HFF-Myc (cell line): ENCODE data around the gene MGAT5.

Experiments used
- DNase-seq: peaks from one replicate; pipeline ENCODE4 v3.0.0-alpha.2; 2011; ENCODE audit warnings: low read depth; ENCODE audit errors: extremely low read depth
- H3K4me3 ChIP-seq: replicated peaks from 2 replicates; pipeline ENCODE4 v1.5.1; 2011; ENCODE audit warnings: low read depth, mild to moderate bottlenecking, control low read depth, low read length
- CTCF ChIP-seq: IDR thresholded peaks from 2 replicates; pipeline ENCODE4 v1.5.1; 2012; ENCODE audit warnings: mild to moderate bottlenecking, low read depth, low read length, control low read depth; ENCODE audit errors: missing control alignments

Gene MGAT5

GRCh38 chr2:134233728-134234136 lies 20.1 kb upstream of the MGAT5 start:
- H3K4me3 ChIP-seq, result no peak overlapping the region
- no peak for DNase-seq
- no peak for TF ChIP-seq CTCF

- H3K4me3 ChIP-seq, result no peak overlapping the region
- DNase-seq, result no peak
- TF ChIP-seq CTCF, result no peak
Observed at GRCh38 chr2:134234535-134234934, 19.3 kb upstream of the MGAT5 start.

GRCh38 chr2:134235510-134236144 lies 18.2 kb upstream of the MGAT5 start:
- H3K4me3 ChIP-seq, result no peak overlapping the region
- no peak for TF ChIP-seq CTCF
- DNase-seq, result no peak

- no peak for TF ChIP-seq CTCF
- H3K4me3 ChIP-seq, result no peak overlapping the region
- DNase-seq, result no peak
Observed at GRCh38 chr2:134238371-134238770, 15.5 kb upstream of the MGAT5 start.

- H3K4me3 ChIP-seq, result no peak overlapping the region
- no peak for DNase-seq
- no peak for TF ChIP-seq CTCF
Observed at GRCh38 chr2:134240061-134240460, 13.8 kb upstream of the MGAT5 start.

- TF ChIP-seq CTCF, result no peak
- no peak overlapping the region for H3K4me3 ChIP-seq
- DNase-seq, result no peak
Observed at GRCh38 chr2:134241911-134242310, 12.0 kb upstream of the MGAT5 start.

- DNase-seq, result no peak
- TF ChIP-seq CTCF, result no peak
- H3K4me3 ChIP-seq, result no peak overlapping the region
Observed at GRCh38 chr2:134243244-134243643, 10.6 kb upstream of the MGAT5 start.
